GM12878 (cell line): Measurements from ENCODE around the gene KLHL36. TPM values are rescaled to one million over a fixed set of nuclear protein-coding genes. Genes with fewer than 3 reads are reported as not detected.

ENCODE experiments used
- ATAC-seq: fragments of 200-7000 bp; cut with Tn5 transposase; 3 replicates; pipeline ENCODE4 v1.9.1; 2020; ENCODE audit warnings: mild to moderate bottlenecking, moderate library complexity
- BruUV-seq: library from RNA; stranded (reverse); fragments of 400-500 nt; replicated peaks from 2 replicates; lab custom pipeline; 2021; lab: Mats Ljungman, UMichigan
- CTCF ChIA-PET: fragments of 300-600 bp; sonication (Branson Sonifier 250); formaldehyde crosslinking; extraction: SDS; loops from one replicate; lab custom pipeline; 2021; ENCODE audit warnings: inconsistent platforms; lab: Yijun Ruan, JAX
- POLR2A ChIA-PET: fragments of 350-600 bp; formaldehyde crosslinking; extraction: SDS; loops from one replicate; lab custom pipeline; 2021; ENCODE audit warnings: inconsistent platforms; lab: Charles Lee
- RAD21 ChIA-PET: fragments of 300-600 bp; sonication (Branson Sonifier 250); formaldehyde crosslinking; loops from one replicate; lab custom pipeline; 2023; ENCODE audit warnings: antibody characterized with exemption; ENCODE audit not compliant: unreplicated experiment; lab: Charles Lee
- SMC1A ChIA-PET: fragments of 300-600 bp; sonication (Branson Sonifier 250); formaldehyde crosslinking; loops from one replicate; lab custom pipeline; 2023; ENCODE audit not compliant: unreplicated experiment, uncharacterized antibody; lab: Charles Lee
- DNase-seq: peaks from one replicate; pipeline ENCODE4 v3.0.0-alpha.2; 2011; ENCODE audit warnings: low read depth, low spot score
- FAIRE-seq: peaks from 3 replicates; lab custom pipeline; 2011; peaks lifted over from hg19 to GRCh38; lab: Jason Lieb, UNC
- H2AFZ ChIP-seq: 2 replicates; pipeline ENCODE4 v1.6.0; 2011; ENCODE audit warnings: low read depth, low read length, control low read depth; ENCODE audit not compliant: control insufficient read depth
- H3K27ac ChIP-seq: 2 replicates; pipeline ENCODE4 v1.5.1; 2011; ENCODE audit warnings: control low read depth; ENCODE audit not compliant: control insufficient read depth, insufficient read depth
- H3K27me3 ChIP-seq, 2 experiments: replicated peaks in 1 of 2; 2 replicates each; pipeline versions ENCODE4 v1.6.0 to v1.6.1; 2011; ENCODE audit warnings: low read length in 1 of 2; ENCODE audit not compliant: control insufficient read depth in 2 of 2, insufficient read depth in 2 of 2
- H3K36me3 ChIP-seq, 2 experiments: 2 replicates each; pipeline ENCODE4 v1.5.1; 2011; ENCODE audit warnings: low read length in 1 of 2; ENCODE audit not compliant: control insufficient read depth in 2 of 2, insufficient read depth in 2 of 2
- H3K4me1 ChIP-seq: 2 replicates; pipeline ENCODE4 v1.6.1; 2011; ENCODE audit warnings: mild to moderate bottlenecking, low read length, moderate library complexity, mixed read lengths; ENCODE audit not compliant: control insufficient read depth, insufficient read depth
- H3K4me2 ChIP-seq: 2 replicates; pipeline ENCODE4 v1.6.0; 2011; ENCODE audit warnings: control low read depth; ENCODE audit not compliant: control insufficient read depth, insufficient read depth
- H3K4me3 ChIP-seq: fragments of 200-600 bp; sonication (generic); 2 replicates; pipeline ENCODE4 v1.5.1; 2016
- H3K79me2 ChIP-seq: 2 replicates; pipeline ENCODE4 v1.6.0; 2011; ENCODE audit warnings: low read length; ENCODE audit not compliant: control insufficient read depth, insufficient read depth
- H3K9ac ChIP-seq: 2 replicates; pipeline ENCODE4 v1.8.0; 2011; ENCODE audit warnings: low read length, control low read depth, mixed read lengths; ENCODE audit not compliant: control insufficient read depth, insufficient read depth
- H3K9me3 ChIP-seq: replicated peaks from 3 replicates; pipeline ENCODE4 v1.5.1; 2011; ENCODE audit warnings: mild to moderate bottlenecking, low read length; ENCODE audit not compliant: control insufficient read depth, insufficient read depth
- H4K20me1 ChIP-seq: 2 replicates; pipeline ENCODE4 v1.6.0; 2011; ENCODE audit not compliant: control insufficient read depth, insufficient read depth
- CHD2 ChIP-seq: IDR thresholded peaks from 2 replicates; pipeline ENCODE4 v1.6.1; 2011; ENCODE audit warnings: low read depth, low read length, improper control_type of control experiment, borderline replicate concordance
- EED ChIP-seq: sonication (generic); IDR thresholded peaks from 2 replicates; pipeline ENCODE4 v1.6.1; 2016; ENCODE audit warnings: antibody characterized with exemption, low read depth
- FOS ChIP-seq: IDR thresholded peaks from 3 replicates; pipeline ENCODE4 v1.6.1; 2011; ENCODE audit warnings: borderline replicate concordance; ENCODE audit not compliant: insufficient read length; ENCODE audit errors: extremely low read depth
- IKZF1 ChIP-seq: fragments of 450-650 bp; conservative IDR thresholded peaks from 2 replicates; pipeline ENCODE4 v1.6.1; 2017; ENCODE audit warnings: antibody characterized with exemption, mild to moderate bottlenecking
- IKZF2 ChIP-seq, 2 experiments: fragments of 450-650 bp; IDR thresholded peaks; 2 replicates each; pipeline ENCODE4 v1.6.1; 2017; ENCODE audit warnings: mild to moderate bottlenecking in 2 of 2, moderate library complexity in 2 of 2
- MTA2 ChIP-seq: fragments of 450-650 bp; IDR thresholded peaks from 2 replicates; pipeline ENCODE4 v1.6.1; 2016; ENCODE audit warnings: low read depth, mild to moderate bottlenecking, moderate library complexity
- PAX5 ChIP-seq: IDR thresholded peaks from 2 replicates; pipeline ENCODE4 v1.6.1; 2011; ENCODE audit warnings: low read depth, low read length, borderline replicate concordance
- PRDM15 ChIP-seq: fragments of 450-650 bp; formaldehyde crosslinking; IDR thresholded peaks from 2 replicates; pipeline ENCODE4 v1.4.0; 2020; ENCODE audit warnings: mild to moderate bottlenecking, moderate library complexity
- RELB ChIP-seq: fragments of 450-650 bp; IDR thresholded peaks from 2 replicates; pipeline ENCODE4 v1.6.1; 2017; ENCODE audit warnings: low read depth, mild to moderate bottlenecking, moderate library complexity
- ZNF207 ChIP-seq: fragments of 450-650 bp; IDR thresholded peaks from 2 replicates; pipeline ENCODE4 v1.6.1; 2014; ENCODE audit warnings: antibody characterized with exemption, mild to moderate bottlenecking, borderline replicate concordance
- whole genome bisulfite sequencing: methylation state at CpG from one replicate; pipeline ENCODE4 v1.1.6; 2016; ENCODE audit warnings: low lambda C conversion rate; ENCODE audit not compliant: insufficient replicate concordance, insufficient coverage; ENCODE audit errors: missing lambda C conversion rate; 5-methylcytosine and 5-hydroxymethylcytosine counted together
- in situ Hi-C: fragments of 300-500 bp; cut with MboI; formaldehyde crosslinking; loops from 9 replicates; pipeline ENCODE4 v1.14.3; 2018; ENCODE audit warnings: mixed read lengths
- intact Hi-C: fragments of 100-400 bp; cut with micrococcal nuclease; formaldehyde crosslinking; loops from one replicate; pipeline ENCODE4 v1.14.2; 2022; ENCODE audit not compliant: unreplicated experiment
- polyA plus RNA-seq, 11 experiments: library from polyadenylated mRNA; depleted of rRNA in 4 of 11; unstranded in 6 of 11; stranded (reverse) in 5 of 11; fragments of >200 nt; fragmentation: Nextera tagmentation in 4 of 11; fragmentation: Illumina TruSeq in 1 of 11; extraction: Ambion mirVana in 4 of 11; extraction: Trizol in 1 of 11; gene quantifications; 1 replicate in 1 of 11; 2 replicates in 10 of 11; pipeline versions ENCODE4 v1.2.1 to v1.2.3, GENCODE V29; 2011 to 2016; ENCODE audit warnings: inconsistent platforms in 2 of 11, missing spikeins in 2 of 11, low read depth in 1 of 11
- total RNA-seq, 4 experiments: library from RNA; depleted of rRNA in 3 of 4; stranded (reverse); fragments of >200 nt in 3 of 4; fragmentation: Illumina TruSeq in 1 of 4; extraction: Trizol in 1 of 4; gene quantifications; 2 replicates each; pipeline versions ENCODE4 v1.2.1 to v1.2.3, GENCODE V29; 2013 to 2021
- TF ChIP-seq, protein P1 (sequence below): IDR thresholded peaks from 2 replicates; pipeline ENCODE4 v1.6.1; 2012; ENCODE audit warnings: improper control_type of control experiment, low read depth, low read length; ENCODE audit not compliant: insufficient replicate concordance

KLHL36 gene
- total and polyA plus RNA-seq, 10 of the 15 experiments (the other 5 are each of a cell fraction or from before 2014, with no cell fraction given), result 2.6 to 45.3 (median 16.8) TPM

DNA sequence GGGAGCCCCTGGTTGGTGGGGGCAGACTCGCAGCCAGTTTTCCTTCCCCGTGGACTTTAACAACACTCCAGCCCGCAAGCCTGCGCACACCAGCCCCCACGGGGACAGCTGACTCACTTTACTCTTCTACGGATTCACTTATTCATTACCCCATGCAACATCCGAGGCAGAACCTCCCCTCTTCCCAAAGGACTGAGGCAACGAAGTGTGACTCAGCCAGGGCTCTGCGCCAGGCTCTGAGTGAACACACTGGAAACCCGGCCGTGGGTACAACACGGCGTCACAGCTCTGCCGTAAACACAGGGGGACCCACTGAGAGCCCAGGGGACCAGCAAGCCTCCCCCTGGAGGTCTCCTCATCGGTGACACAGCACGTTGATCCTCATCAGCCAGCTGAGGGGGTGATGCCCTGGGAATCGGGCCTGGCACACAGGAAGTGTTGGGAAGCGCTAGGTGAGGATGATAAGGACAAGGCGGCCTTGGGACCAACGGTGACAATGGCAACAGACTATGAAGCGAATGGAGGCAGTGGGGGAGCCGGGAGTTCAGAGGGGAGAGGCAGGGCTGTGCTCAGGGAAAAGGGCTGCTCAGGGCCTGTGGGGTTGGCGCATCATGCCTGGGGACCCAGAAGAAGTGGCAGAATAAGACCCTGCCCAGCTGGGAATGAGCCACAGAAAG, 45.0 kb upstream of the KLHL36 start:
- no peaks in the 10 kb centered on the region for H3K27me3 ChIP-seq
- in situ Hi-C loops (loop anchor here (10.0 to 25.0 kb wide), 2 partner anchors 648 to 959 kb away; partner anchors contain the start of gene OSGIN1), intact Hi-C loops (no loop called here)
- peaks cover 79% of the 10 kb centered on the region for H3K4me1 ChIP-seq
- H3K4me3 ChIP-seq, result peak overlapping the region; percentile 61
- CTCF ChIA-PET, result interaction anchor here (0.5 to 5.4 kb wide), 6 partner anchors 8 to 93 kb away, joined by 3 to 42 read pairs (median 6); no protein-coding TSS in a partner anchor
- no peaks in the 10 kb centered on the region for H4K20me1 ChIP-seq
- H3K79me2 ChIP-seq, result peaks cover 91% of the 10 kb centered on the region
- peak overlapping the region; percentile 70 for H3K9ac ChIP-seq
- no TSS peak for BruUV-seq
- SMC1A ChIA-PET, result interaction anchor here (1.7 to 14.5 kb wide), 7 partner anchors 9 to 97 kb away, joined by 6 to 229 read pairs (median 11); partner anchors contain the start of genes COTL1 and MEAK7
- RAD21 ChIA-PET, result interaction anchor here (2.4 to 13.6 kb wide), 3 partner anchors 15 to 126 kb away, joined by 8 to 224 read pairs (median 79); partner anchors contain the start of gene COTL1
- H2AFZ ChIP-seq, result no peak overlapping the region
- no peaks in the 10 kb centered on the region; the same call in 2 of the 3 replicates for H3K9me3 ChIP-seq
- peak overlapping the region; percentile 100 for H3K27ac ChIP-seq
- WGBS, result 9% methylated on average over 23 of the region's 23 CpGs
- H3K36me3 ChIP-seq, result peaks cover 2 to 7% of the 10 kb centered on the region in 2 experiments; a peak in 3 of 4 replicates
- peak overlapping the region; percentile 83 for H3K4me2 ChIP-seq
- FAIRE-seq (no peak), ATAC-seq (peak; percentile 7), DNase-seq (no peak)
- POLR2A ChIA-PET, result interaction anchor here (0.6 to 16.2 kb wide), 6 partner anchors 10 to 97 kb away, joined by 3 to 214 read pairs (median 4); partner anchors contain the start of gene COTL1
- TF ChIP-seq MTA2 (peak; percentile 56), EED (peak; percentile 18; the same call in 1 of the 2 replicates), PAX5 (peak; percentile 54; the same call in 1 of the 2 replicates), RELB (peak; percentile 44), IKZF1 (peak; percentile 90), IKZF2 (IDR thresholded peaks at IDR 0.05) (peak; percentile 67 to 75), ZNF207 (0 out of 2 replicates have a peak, but pooled peaks have one; percentile 11), PRDM15 (CRISPR knock-in tag) (0 out of 2 replicates have a peak, but pooled peaks have one; percentile 46), CHD2 (0 out of 2 replicates have a peak, but pooled peaks have one; percentile 23), FOS (no peak)
- TF ChIP-seq, protein P1, sequence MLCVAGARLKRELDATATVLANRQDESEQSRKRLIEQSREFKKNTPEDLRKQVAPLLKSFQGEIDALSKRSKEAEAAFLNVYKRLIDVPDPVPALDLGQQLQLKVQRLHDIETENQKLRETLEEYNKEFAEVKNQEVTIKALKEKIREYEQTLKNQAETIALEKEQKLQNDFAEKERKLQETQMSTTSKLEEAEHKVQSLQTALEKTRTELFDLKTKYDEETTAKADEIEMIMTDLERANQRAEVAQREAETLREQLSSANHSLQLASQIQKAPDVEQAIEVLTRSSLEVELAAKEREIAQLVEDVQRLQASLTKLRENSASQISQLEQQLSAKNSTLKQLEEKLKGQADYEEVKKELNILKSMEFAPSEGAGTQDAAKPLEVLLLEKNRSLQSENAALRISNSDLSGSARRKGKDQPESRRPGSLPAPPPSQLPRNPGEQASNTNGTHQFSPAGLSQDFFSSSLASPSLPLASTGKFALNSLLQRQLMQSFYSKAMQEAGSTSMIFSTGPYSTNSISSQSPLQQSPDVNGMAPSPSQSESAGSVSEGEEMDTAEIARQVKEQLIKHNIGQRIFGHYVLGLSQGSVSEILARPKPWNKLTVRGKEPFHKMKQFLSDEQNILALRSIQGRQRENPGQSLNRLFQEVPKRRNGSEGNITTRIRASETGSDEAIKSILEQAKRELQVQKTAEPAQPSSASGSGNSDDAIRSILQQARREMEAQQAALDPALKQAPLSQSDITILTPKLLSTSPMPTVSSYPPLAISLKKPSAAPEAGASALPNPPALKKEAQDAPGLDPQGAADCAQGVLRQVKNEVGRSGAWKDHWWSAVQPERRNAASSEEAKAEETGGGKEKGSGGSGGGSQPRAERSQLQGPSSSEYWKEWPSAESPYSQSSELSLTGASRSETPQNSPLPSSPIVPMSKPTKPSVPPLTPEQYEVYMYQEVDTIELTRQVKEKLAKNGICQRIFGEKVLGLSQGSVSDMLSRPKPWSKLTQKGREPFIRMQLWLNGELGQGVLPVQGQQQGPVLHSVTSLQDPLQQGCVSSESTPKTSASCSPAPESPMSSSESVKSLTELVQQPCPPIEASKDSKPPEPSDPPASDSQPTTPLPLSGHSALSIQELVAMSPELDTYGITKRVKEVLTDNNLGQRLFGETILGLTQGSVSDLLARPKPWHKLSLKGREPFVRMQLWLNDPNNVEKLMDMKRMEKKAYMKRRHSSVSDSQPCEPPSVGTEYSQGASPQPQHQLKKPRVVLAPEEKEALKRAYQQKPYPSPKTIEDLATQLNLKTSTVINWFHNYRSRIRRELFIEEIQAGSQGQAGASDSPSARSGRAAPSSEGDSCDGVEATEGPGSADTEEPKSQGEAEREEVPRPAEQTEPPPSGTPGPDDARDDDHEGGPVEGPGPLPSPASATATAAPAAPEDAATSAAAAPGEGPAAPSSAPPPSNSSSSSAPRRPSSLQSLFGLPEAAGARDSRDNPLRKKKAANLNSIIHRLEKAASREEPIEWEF, result peak; percentile 37
